ENCODE results near the gene CFAP157. TPM values are rescaled to one million over a fixed set of nuclear protein-coding genes. Genes with fewer than 3 reads are reported as not detected.

The CFAP157 gene
- total RNA-seq: under 1 TPM in 1 of 2 experiments, not detected in 1; 0.10 TPM

DNA sequence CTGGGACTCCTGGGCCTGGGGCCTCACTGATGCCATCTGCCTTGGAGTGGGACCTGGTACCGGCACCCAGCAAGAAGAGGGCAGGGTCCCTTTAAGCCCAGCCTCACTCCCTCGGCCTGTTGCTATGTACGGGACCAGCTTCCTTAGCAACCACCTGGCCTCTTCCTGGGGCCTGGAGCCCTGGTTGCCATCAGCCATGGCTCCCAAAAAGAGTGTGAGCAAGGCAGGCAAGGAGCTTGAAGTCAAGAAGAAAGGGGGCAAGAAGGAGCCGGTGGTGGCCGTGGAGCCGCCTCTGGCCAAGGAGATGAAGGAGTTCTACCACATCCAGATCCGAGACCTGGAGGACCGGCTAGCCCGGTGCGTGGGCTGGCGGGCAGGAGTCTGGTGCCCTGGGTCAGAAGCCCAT lies at the start of gene CFAP157:
Gene CFAP157 (plus strand): TSS at position 153 of the 406 bp plus-strand sequence. CDS start 44 bp downstream, at position 197.
- H3K27ac Mint-ChIP-seq: no peak within 1 kb of the TSS
- H3K9me3 Mint-ChIP-seq: no peaks in the 10 kb centered on the region
- intact Hi-C loops (cut with micrococcal nuclease): no loop called here
- no peak within 1 kb of the TSS for H3K4me3 Mint-ChIP-seq
- no peak for DNase-seq
- ChIA-PET POLR2A (no interaction called here), CTCF (interaction anchor here (3.6 kb wide), 1 partner anchor 28 kb away, joined by 17 read pairs; the partner anchor contains the start of gene TOR2A)
- H3K27me3 Mint-ChIP-seq: no peaks in the 10 kb centered on the region
- peaks cover 22% of the 10 kb centered on the region for H3K4me1 Mint-ChIP-seq (ENCODE audit: low read depth)
- no peaks in the 10 kb centered on the region for H3K36me3 Mint-ChIP-seq

DNA sequence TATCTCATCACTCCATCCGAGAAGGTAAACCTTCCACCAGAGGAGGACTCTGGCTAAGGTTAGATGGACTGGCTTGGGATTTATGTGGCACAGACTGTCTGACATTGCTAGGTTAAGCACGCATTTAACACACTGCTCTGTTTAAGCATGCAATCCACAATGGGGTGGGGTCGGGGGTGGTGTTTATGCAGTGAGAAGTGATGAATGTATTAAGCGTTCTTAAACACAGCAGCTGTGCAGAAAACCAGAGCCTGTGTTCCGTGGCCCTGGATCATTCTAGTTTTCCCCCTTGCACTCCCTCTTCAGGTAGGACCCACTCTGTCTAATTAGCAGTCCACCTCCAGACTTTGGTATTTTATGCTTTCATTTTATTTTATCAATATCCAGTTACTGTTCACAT lies 48.4 kb upstream of the CFAP157 start:
- Mint-ChIP-seq H3K4me3 (no peak overlapping the region), H3K36me3 (no peaks in the 10 kb centered on the region), H3K9me3 (no peaks in the 10 kb centered on the region), H3K27ac (no peak overlapping the region), H3K4me1 (ENCODE audit: low read depth) (no peaks in the 10 kb centered on the region), H3K27me3 (no peaks in the 10 kb centered on the region)
- intact Hi-C loops (cut with micrococcal nuclease): no loop called here
- ChIA-PET POLR2A (no interaction called here), CTCF (no interaction called here)
- no peak for DNase-seq

DNA sequence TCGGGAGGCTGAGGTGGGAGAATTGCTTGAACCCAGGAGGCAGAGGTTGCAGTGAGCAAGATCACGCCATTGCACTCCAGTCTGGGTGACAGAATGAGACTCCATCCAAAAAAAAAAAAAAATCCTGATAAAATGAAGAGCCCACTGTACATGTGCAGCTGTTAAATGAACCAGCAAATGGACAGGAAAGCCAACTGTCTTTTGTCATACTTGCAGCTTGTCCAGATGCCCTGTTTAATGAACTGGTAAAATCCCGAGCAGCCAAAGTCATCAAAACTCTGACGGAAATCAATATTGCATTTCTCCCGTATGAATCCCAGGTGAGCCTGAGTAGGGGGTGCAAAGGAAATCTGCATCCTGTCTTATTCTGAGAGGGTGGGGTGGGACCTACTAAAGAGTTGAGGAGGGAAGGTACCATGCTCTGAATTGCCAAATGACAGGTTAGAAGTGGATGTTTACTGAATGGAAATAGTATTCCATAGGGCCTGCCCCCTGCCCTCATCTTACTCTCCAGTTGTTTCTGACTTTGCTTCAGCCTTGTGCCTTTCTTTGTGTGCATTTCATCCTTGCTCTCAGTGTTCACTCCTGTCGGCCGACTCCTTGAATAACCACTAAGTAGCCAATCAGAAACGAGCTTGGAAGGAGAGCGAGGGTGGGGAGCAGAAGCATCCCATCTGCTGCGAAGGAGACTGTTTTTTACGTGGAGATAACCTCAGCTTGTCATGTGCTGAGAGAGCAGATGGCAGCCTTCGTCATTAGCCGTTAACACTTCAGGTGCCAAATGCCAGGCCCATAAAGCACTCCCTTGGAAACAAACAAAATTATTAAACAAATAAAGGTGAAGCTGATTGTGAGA lies 45.7 kb upstream of the CFAP157 start:
- Mint-ChIP-seq H3K27me3 (no peaks in the 10 kb centered on the region), H3K4me3 (no peak overlapping the region), H3K4me1 (ENCODE audit: low read depth) (no peaks in the 10 kb centered on the region), H3K27ac (no peak overlapping the region), H3K36me3 (no peaks in the 10 kb centered on the region), H3K9me3 (no peaks in the 10 kb centered on the region)
- ChIA-PET CTCF (interaction anchor here (1.0 to 1.2 kb wide), 2 partner anchors 209 to 281 kb away, joined by 3 to 4 read pairs; no protein-coding TSS in a partner anchor), POLR2A (interaction anchor here (1.1 kb wide), 1 partner anchor 55 kb away, joined by 6 read pairs; the partner anchor contains the start of genes PTRH1 and TTC16)
- DNase-seq: no peak
- intact Hi-C loops (cut with micrococcal nuclease): no loop called here

DNA sequence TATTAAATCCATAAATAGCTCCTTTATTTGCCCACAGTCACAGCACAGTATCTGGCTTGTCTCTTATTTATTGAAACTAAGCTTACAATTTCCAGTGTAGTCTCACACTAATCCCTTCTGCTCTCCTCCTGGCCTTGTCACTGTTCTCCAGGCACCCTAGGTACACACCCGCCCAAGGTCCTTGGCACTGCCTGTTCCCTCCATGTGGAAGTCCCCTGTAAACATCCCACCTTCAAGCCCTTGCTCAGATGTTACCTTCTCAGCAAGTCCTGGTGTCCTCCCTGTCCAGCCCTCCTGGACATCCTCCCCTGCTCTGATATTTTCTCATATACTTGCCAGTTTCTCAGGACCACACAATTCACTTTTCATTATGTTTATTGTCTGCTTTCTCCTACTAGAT lies 44.2 kb upstream of the CFAP157 start:
- no peaks in the 10 kb centered on the region for H3K9me3 Mint-ChIP-seq
- ChIA-PET POLR2A (no interaction called here), CTCF (no interaction called here)
- H3K36me3 Mint-ChIP-seq: no peaks in the 10 kb centered on the region
- no peak overlapping the region for H3K4me3 Mint-ChIP-seq
- no peak for DNase-seq
- no peaks in the 10 kb centered on the region for H3K27me3 Mint-ChIP-seq
- intact Hi-C loops (cut with micrococcal nuclease): no loop called here
- H3K27ac Mint-ChIP-seq: no peak overlapping the region
- no peaks in the 10 kb centered on the region for H3K4me1 Mint-ChIP-seq (ENCODE audit: low read depth)

DNA sequence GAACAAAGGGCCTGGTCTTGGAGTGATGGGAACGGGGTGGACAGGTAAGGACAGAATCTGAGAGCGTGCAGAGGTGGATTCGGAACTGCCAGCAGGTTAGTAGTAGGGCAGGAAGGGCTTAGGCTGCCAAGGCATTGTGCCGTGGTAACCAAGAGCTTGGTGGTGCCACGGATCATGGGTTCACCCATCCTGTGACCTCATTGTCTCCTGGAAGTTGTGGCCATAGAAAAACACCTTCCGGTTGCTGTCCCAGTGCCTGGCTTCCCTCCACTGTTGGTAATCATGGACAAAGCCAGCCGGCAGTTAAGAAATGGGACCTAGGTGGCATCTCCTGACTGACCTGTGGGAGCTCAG lies 42.5 kb upstream of the CFAP157 start:
- POLR2A ChIA-PET: no interaction called here
- H3K27ac Mint-ChIP-seq: no peak overlapping the region
- H3K36me3 Mint-ChIP-seq: no peaks in the 10 kb centered on the region
- DNase-seq: no peak
- CTCF ChIA-PET: no interaction called here
- H3K9me3 Mint-ChIP-seq: no peaks in the 10 kb centered on the region
- intact Hi-C loops (cut with micrococcal nuclease): no loop called here
- H3K27me3 Mint-ChIP-seq: no peaks in the 10 kb centered on the region
- no peaks in the 10 kb centered on the region for H3K4me1 Mint-ChIP-seq (ENCODE audit: low read depth)
- H3K4me3 Mint-ChIP-seq: no peak overlapping the region

DNA sequence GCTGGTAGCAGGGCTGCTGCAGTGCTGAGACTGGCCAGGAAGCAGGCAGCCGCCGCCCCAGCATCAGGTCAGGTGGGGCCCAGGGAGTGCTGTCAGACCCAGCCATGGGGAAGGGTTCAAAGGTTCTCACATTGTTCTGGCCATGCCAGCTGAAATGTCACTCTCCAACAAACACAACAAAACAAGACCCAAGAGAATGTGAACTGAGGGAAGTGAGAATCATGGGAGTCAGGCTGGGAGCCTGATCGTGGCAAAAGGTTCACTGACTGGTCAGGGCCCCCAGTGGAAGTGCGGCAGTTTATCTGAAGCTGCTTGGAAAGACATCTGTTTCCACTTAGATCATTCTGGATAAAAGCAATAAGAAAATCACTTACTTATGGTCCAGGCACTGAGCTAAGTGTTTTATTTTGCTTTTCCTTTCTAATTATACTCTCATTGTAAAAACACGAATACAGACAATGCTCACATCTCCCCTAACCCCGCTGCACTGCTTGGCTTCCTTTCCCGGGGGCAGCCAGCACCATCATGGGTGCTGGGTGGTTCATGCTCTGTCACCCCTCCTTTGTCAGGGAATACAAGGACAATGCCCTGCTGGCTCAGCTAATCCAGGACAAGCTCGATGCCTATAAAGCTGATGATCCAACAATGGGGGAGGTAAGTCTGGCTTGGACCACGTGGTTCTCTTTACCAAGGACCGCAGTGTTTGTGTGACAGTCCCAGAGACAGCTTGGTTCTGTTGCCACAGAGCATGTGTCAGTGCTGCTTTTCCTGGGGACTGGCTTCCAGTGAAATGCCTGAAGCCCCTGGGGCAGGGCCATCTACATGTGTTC lies 41.9 kb upstream of the CFAP157 start:
- ChIA-PET POLR2A (no interaction called here), CTCF (no interaction called here)
- Mint-ChIP-seq H3K27ac (no peak overlapping the region), H3K36me3 (no peaks in the 10 kb centered on the region), H3K27me3 (no peaks in the 10 kb centered on the region), H3K9me3 (no peaks in the 10 kb centered on the region), H3K4me3 (no peak overlapping the region), H3K4me1 (ENCODE audit: low read depth) (no peaks in the 10 kb centered on the region)
- intact Hi-C loops (cut with micrococcal nuclease): no loop called here
- DNase-seq: no peak

DNA sequence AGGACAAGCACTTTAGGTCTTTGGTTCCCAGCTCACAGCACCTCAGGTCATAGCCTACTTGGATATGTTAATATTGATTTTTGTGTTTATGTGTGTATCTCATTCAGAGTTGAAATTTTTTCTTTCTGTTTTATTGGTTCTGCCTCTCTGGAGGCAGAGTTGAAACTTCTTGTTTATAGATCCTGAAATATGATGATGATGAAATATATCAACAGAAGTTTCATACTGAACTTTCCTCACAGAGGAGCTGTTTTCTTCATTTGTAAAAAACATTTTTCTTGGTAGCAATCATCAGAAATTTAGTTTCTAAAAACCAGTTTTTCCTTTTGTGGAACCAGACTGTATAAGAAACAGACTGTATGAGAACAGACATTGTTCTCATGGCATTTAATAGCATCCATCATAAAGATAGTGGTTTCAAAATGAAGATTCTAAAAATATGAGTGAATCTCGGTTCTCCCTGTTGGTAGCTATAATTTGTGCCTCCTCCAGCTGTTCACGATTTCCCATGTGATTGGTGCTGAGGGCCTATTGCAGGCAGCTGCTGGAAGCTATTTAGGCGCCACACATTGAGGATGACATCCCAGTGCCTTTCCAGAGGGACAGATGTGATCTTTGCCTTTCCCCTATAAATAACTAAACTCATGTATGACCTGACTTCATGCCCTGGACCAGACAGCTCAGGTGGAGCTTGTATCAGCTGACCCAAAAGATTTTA lies 39.5 kb upstream of the CFAP157 start:
- POLR2A ChIA-PET: no interaction called here
- no peaks in the 10 kb centered on the region for H3K4me1 Mint-ChIP-seq (ENCODE audit: low read depth)
- DNase-seq: no peak
- no peaks in the 10 kb centered on the region for H3K27me3 Mint-ChIP-seq
- no peak overlapping the region for H3K4me3 Mint-ChIP-seq
- no peaks in the 10 kb centered on the region for H3K9me3 Mint-ChIP-seq
- H3K27ac Mint-ChIP-seq: no peak overlapping the region
- CTCF ChIA-PET: no interaction called here
- intact Hi-C loops (cut with micrococcal nuclease): no loop called here
- no peaks in the 10 kb centered on the region for H3K36me3 Mint-ChIP-seq

DNA sequence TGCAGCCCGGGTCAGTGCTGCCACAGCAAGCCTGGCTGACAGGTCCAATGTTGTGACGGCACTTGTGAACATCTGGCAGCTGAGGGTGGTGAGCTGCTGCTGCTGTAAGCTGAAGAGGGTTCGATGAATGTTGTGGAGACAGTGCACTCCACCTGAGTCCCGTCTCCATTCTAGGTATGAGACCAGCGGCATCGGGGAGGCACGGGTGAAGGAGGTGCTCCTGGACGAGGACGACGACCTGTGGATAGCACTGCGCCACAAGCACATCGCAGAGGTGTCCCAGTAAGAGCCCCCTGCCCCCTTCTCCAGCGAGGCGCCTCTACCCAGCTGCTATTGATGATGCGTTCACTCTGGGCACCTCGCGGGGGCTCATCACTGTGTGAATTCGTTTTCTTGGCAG lies 38.9 kb upstream of the CFAP157 start:
- H3K27me3 Mint-ChIP-seq: no peaks in the 10 kb centered on the region
- no peak overlapping the region for H3K27ac Mint-ChIP-seq
- no peak for DNase-seq
- H3K4me1 Mint-ChIP-seq (ENCODE audit: low read depth): no peaks in the 10 kb centered on the region
- CTCF ChIA-PET: interaction anchor here (0.7 kb wide), 1 partner anchor 52 kb away, joined by 3 read pairs; no protein-coding TSS in a partner anchor
- no peaks in the 10 kb centered on the region for H3K9me3 Mint-ChIP-seq
- POLR2A ChIA-PET: no interaction called here
- H3K36me3 Mint-ChIP-seq: no peaks in the 10 kb centered on the region
- intact Hi-C loops (cut with micrococcal nuclease): no loop called here
- no peak overlapping the region for H3K4me3 Mint-ChIP-seq

DNA sequence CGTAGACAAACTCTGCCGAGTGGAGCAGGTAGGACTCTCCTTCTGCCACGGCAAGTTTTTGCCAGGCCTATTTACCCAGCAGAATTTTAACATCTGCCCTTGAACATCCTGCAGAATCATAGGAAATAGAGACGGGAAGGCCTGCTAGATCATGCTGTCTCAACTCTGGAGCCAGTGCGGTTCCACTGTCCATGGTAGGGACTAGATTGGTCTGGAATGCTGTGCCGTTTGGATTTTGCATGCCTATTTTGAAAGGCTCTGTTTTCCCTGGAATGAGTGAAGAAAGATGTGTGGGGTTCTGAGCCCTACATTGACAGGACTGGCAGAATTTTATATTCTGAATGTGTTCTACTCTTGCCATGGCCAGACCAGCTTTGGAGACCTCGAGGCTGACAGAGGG lies 33.6 kb upstream of the CFAP157 start:
- no peak overlapping the region for H3K4me3 Mint-ChIP-seq
- CTCF ChIA-PET: no interaction called here
- no peaks in the 10 kb centered on the region for H3K27me3 Mint-ChIP-seq
- H3K36me3 Mint-ChIP-seq: peaks cover 2% of the 10 kb centered on the region
- POLR2A ChIA-PET: no interaction called here
- H3K9me3 Mint-ChIP-seq: no peaks in the 10 kb centered on the region
- no peak overlapping the region for H3K27ac Mint-ChIP-seq
- DNase-seq: no peak
- intact Hi-C loops (cut with micrococcal nuclease): no loop called here
- H3K4me1 Mint-ChIP-seq (ENCODE audit: low read depth): no peaks in the 10 kb centered on the region

DNA sequence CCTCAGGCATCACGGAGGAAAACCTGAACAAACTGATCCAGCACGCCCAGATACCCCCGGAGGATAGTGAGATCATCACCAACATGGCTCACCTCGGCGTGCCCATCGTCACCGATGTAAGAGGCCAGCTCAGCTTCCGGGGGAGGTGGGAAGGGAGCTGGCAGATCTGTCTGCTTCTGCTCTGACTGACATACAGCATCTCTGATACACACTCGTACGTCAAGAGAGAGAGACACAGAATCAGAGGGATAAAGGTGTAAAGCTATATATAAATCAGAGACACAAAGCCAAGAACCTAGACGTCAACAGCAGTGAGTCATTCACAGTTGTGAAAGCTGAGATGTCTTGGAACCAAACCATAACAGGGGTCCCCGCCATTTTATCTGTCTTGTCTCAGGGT lies 30.1 kb upstream of the CFAP157 start:
- intact Hi-C loops (cut with micrococcal nuclease): no loop called here
- Mint-ChIP-seq H3K36me3 (peaks cover 6% of the 10 kb centered on the region), H3K4me1 (ENCODE audit: low read depth) (no peaks in the 10 kb centered on the region), H3K4me3 (no peak overlapping the region), H3K9me3 (no peaks in the 10 kb centered on the region), H3K27me3 (no peaks in the 10 kb centered on the region), H3K27ac (no peak overlapping the region)
- ChIA-PET CTCF (no interaction called here), POLR2A (no interaction called here)
- DNase-seq: no peak

DNA sequence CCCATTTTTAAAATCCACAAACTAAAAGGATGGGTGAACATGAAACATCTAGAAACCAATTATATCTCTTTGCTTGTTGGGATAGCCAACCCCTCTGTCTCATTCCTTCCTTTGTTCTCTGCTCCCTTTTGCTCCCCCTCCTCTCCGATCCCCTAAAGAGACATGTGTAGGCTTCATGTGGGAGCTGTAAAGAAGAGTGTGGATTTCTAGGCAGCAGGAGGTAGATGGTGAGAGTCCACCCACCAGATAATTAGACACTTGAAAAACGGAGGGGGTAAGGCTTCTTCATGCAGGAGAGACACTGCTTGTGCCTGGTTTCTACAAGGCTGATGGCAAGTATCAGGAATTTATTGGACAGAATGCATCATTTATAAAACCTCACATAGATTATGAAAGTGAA lies 27.3 kb upstream of the CFAP157 start:
- H3K4me3 Mint-ChIP-seq: no peak overlapping the region
- H3K36me3 Mint-ChIP-seq: peaks cover 4% of the 10 kb centered on the region
- H3K27ac Mint-ChIP-seq: no peak overlapping the region
- intact Hi-C loops (cut with micrococcal nuclease): no loop called here
- POLR2A ChIA-PET: no interaction called here
- no peaks in the 10 kb centered on the region for H3K4me1 Mint-ChIP-seq (ENCODE audit: low read depth)
- H3K9me3 Mint-ChIP-seq: no peaks in the 10 kb centered on the region
- CTCF ChIA-PET: no interaction called here
- DNase-seq: no peak
- H3K27me3 Mint-ChIP-seq: no peaks in the 10 kb centered on the region

DNA sequence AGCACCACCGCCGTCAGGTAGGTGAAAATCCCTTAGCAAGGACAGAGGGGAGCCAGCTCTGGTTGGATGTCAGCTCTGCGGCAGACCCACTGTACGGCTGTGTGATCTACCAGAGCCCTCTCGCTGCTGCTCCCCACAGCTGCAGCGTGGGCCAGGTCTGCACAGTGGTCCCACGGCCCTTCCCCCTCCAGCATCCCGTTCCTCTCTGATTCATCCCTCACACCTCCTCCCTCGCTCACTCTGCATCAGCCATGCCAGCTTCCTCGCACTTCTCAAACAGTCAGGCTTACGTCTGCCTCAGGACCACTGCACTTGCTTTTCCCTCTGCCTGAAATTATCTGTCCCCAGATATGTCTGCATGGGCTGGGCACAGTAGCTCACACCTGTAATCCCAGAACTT lies 26.6 kb upstream of the CFAP157 start:
- Mint-ChIP-seq H3K4me1 (ENCODE audit: low read depth) (no peaks in the 10 kb centered on the region), H3K4me3 (no peak overlapping the region), H3K9me3 (no peaks in the 10 kb centered on the region), H3K27me3 (no peaks in the 10 kb centered on the region), H3K36me3 (peaks cover 4% of the 10 kb centered on the region), H3K27ac (no peak overlapping the region)
- POLR2A ChIA-PET: no interaction called here
- intact Hi-C loops (cut with micrococcal nuclease): no loop called here
- CTCF ChIA-PET: interaction anchor here (0.5 kb wide), 1 partner anchor 24 kb away, joined by 3 read pairs; no protein-coding TSS in a partner anchor
- DNase-seq: no peak

Measured in activated CD4-positive, alpha-beta memory T cell treated with anti-CD3 and anti-CD28 coated beads for 36 hours (primary cell).